Measurements from ENCODE around the gene RNF13.
"Not testable (repeated sequence)": the region's sequence is repeated elsewhere in the genome, so short reads cannot be mapped to it uniquely, and the experiment has no call there.

The RNF13 gene

GRCh38 chr3:149879872-149880271 is 66.9 kb downstream of the RNF13 start:
- Histone ChIP-seq H3K27me3 (ENCODE audit: insufficient read depth, poor library complexity, severe bottlenecking) (no peaks in the 10 kb centered on the region), H3K27ac (replicated peaks) (no peak overlapping the region), H3K4me3 (replicated peaks; ENCODE audit: insufficient read depth, low read length) (no peak overlapping the region)
- TF ChIP-seq, protein P1, sequence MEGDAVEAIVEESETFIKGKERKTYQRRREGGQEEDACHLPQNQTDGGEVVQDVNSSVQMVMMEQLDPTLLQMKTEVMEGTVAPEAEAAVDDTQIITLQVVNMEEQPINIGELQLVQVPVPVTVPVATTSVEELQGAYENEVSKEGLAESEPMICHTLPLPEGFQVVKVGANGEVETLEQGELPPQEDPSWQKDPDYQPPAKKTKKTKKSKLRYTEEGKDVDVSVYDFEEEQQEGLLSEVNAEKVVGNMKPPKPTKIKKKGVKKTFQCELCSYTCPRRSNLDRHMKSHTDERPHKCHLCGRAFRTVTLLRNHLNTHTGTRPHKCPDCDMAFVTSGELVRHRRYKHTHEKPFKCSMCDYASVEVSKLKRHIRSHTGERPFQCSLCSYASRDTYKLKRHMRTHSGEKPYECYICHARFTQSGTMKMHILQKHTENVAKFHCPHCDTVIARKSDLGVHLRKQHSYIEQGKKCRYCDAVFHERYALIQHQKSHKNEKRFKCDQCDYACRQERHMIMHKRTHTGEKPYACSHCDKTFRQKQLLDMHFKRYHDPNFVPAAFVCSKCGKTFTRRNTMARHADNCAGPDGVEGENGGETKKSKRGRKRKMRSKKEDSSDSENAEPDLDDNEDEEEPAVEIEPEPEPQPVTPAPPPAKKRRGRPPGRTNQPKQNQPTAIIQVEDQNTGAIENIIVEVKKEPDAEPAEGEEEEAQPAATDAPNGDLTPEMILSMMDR (IDR thresholded peaks at IDR 0.05; ENCODE audit: insufficient read depth, low read length) = peak; percentile 52
- TF ChIP-seq GABPA (IDR thresholded peaks at IDR 0.05; ENCODE audit: low read depth) (no peak), SPI1 (IDR thresholded peaks at IDR 0.05; ENCODE audit: borderline replicate concordance, low read depth) (no peak), POLR2AphosphoS5 (IDR thresholded peaks at IDR 0.05; ENCODE audit: low read depth) (no peak)
- DNase-seq (ENCODE audit: low read depth in 1 of 2, low spot score in 1 of 2) = peak; percentile 35 to 69

DNA sequence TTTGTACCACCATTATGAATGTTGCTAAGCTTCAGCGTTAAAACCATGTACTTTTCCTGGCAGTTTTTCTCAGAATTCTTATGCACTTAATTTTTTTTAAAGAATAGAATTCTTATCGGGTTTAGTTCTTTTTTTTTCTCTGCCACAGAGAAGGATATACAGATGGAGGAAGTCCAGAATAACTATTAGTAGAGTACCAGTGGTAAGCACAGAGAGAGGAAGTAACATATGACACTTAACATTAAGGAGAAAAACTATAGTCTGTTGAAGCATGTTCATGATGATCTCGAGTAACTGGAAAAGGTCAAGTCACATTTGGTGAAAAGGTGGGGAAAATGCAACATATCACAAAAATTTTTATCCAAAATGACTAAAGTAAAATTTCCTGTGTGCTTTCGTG is 68.9 kb downstream of the RNF13 start:
- no peak for TF ChIP-seq POLR2AphosphoS5 (IDR thresholded peaks at IDR 0.05; ENCODE audit: low read depth)
- peak; percentile 87 for TF ChIP-seq SPI1 (IDR thresholded peaks at IDR 0.05; ENCODE audit: borderline replicate concordance, low read depth)
- H3K27me3 ChIP-seq (ENCODE audit: insufficient read depth, poor library complexity, severe bottlenecking) = no peaks in the 10 kb centered on the region
- no peak overlapping the region for H3K27ac ChIP-seq (replicated peaks)

GRCh38 chr3:149883134-149883533 is 70.1 kb downstream of the RNF13 start:
- TF ChIP-seq POLR2AphosphoS5 (IDR thresholded peaks at IDR 0.05; ENCODE audit: low read depth) (no peak), GABPA (IDR thresholded peaks at IDR 0.05; ENCODE audit: low read depth) (no peak), REST (IDR thresholded peaks at IDR 0.05; ENCODE audit: insufficient replicate concordance, low read depth) (no peak), SPI1 (IDR thresholded peaks at IDR 0.05; ENCODE audit: borderline replicate concordance, low read depth) (no peak)
- TF ChIP-seq, protein P1 (IDR thresholded peaks at IDR 0.05; ENCODE audit: insufficient read depth, low read length) = no peak
- Histone ChIP-seq H3K27ac (replicated peaks) (no peak overlapping the region), H3K27me3 (ENCODE audit: insufficient read depth, poor library complexity, severe bottlenecking) (no peaks in the 10 kb centered on the region), H3K4me3 (replicated peaks; ENCODE audit: insufficient read depth, low read length) (no peak overlapping the region)
- DNase-seq (ENCODE audit: low read depth in 1 of 2, low spot score in 1 of 2) = no peak

More for the DNA sequence above, 68.9 kb downstream of the RNF13 start:
- H3K4me3 ChIP-seq (replicated peaks; ENCODE audit: insufficient read depth, low read length) = no peak overlapping the region
- DNase-seq (ENCODE audit: low read depth in 1 of 2, low spot score in 1 of 2) = peak in 1 of 2 experiments; percentile 3

GRCh38 chr3:149883860-149884259 is 70.8 kb downstream of the RNF13 start:
- not testable (repeated sequence) for H3K4me3 ChIP-seq (replicated peaks; ENCODE audit: insufficient read depth, low read length); DNase-seq (ENCODE audit: low read depth in 1 of 2, low spot score in 1 of 2); H3K27ac ChIP-seq (replicated peaks); H3K27me3 ChIP-seq (ENCODE audit: insufficient read depth, poor library complexity, severe bottlenecking)

DNA sequence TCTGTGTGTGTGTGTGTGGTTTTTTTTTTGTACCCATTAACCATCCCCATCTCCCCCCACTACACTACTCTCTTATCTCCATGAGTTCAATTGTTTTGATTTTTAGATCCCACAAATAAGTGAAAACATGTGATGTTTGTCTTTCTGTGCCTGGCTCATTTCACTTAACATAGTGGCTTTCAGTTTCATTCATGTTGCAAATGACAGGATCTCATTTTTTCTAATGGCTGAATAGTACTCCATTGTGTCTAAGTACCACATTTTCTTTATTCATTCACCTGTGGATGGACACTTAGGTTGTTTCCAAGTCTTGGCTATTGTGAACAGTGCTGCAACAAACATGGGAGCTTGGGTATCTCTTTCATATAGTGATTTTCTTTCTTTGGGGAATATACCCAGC is 71.8 kb downstream of the RNF13 start:
- not testable (repeated sequence) for DNase-seq (ENCODE audit: low read depth in 1 of 2, low spot score in 1 of 2); H3K27me3 ChIP-seq (ENCODE audit: insufficient read depth, poor library complexity, severe bottlenecking); H3K4me3 ChIP-seq (replicated peaks; ENCODE audit: insufficient read depth, low read length); H3K27ac ChIP-seq (replicated peaks)

DNA sequence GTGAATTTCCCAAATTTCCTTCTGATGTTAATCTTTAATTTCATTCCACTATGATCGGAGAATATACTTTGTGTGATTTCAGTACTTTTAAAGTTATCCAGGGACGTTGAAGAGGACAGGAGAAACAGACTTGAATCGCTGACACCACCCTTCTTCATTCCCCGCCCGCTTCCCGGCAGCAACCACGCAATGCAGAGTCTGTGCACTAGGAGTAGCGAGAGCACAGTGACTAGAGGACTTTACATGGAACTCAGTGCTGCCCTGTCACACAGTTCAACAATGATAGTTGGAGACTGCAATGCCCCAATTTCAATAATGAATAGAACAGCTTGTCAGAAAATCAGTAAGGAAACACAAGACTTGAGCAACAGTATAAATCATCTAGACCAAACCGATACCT is 73.9 kb downstream of the RNF13 start:
- H3K4me3 ChIP-seq (replicated peaks; ENCODE audit: insufficient read depth, low read length) = no peak overlapping the region
- H3K27ac ChIP-seq (replicated peaks) = no peak overlapping the region
- no peak for DNase-seq (ENCODE audit: low read depth in 1 of 2, low spot score in 1 of 2)
- TF ChIP-seq SPI1 (IDR thresholded peaks at IDR 0.05; ENCODE audit: borderline replicate concordance, low read depth) (no peak), POLR2AphosphoS5 (IDR thresholded peaks at IDR 0.05; ENCODE audit: low read depth) (no peak), GABPA (IDR thresholded peaks at IDR 0.05; ENCODE audit: low read depth) (no peak), REST (IDR thresholded peaks at IDR 0.05; ENCODE audit: insufficient replicate concordance, low read depth) (no peak)
- TF ChIP-seq, protein P1 (IDR thresholded peaks at IDR 0.05; ENCODE audit: insufficient read depth, low read length) = no peak
- no peaks in the 10 kb centered on the region for H3K27me3 ChIP-seq (ENCODE audit: insufficient read depth, poor library complexity, severe bottlenecking)

Measured in HL-60 (cell line).